Natural killer cell (primary cell): ENCODE measurements around the gene COTL1. TPM values are rescaled to one million over a fixed set of nuclear protein-coding genes. Genes with fewer than 3 reads are reported as not detected.

Source experiments
- ATAC-seq, 3 donors: fragments of 150-1000 bp in 2 of 3; fragments of 200-7000 bp in 1 of 3; cut with Tn5 transposase; 1 replicate in 1 of 3; 2 replicates in 2 of 3; pipeline ENCODE4 v1.10.0; 2021; ENCODE audit warnings: mild to moderate bottlenecking in 2 of 3, moderate library complexity in 2 of 3
- DNase-seq, 2 donors: peaks; one replicate each; pipeline versions ENCODE4 v3.0.0 to v3.0.0-alpha.2; 2013 to 2021; ENCODE audit warnings: mixed read lengths in 1 of 2
- H3K27ac ChIP-seq: one replicate; pipeline ENCODE4 v1.5.1; 2013; ENCODE audit warnings: mild to moderate bottlenecking, low read length
- H3K27me3 ChIP-seq: one replicate; pipeline ENCODE4 v1.6.1; 2013; ENCODE audit warnings: low read length; ENCODE audit not compliant: control insufficient read depth, insufficient read depth
- H3K36me3 ChIP-seq: one replicate; pipeline ENCODE4 v1.6.1; 2013; ENCODE audit warnings: low read length; ENCODE audit not compliant: control insufficient read depth, insufficient read depth
- H3K4me1 ChIP-seq: one replicate; pipeline ENCODE4 v1.6.1; 2013; ENCODE audit warnings: low read length; ENCODE audit not compliant: control insufficient read depth, insufficient read depth
- H3K4me3 ChIP-seq: one replicate; pipeline ENCODE4 v1.5.1; 2013; ENCODE audit warnings: low read length
- H3K9me3 ChIP-seq: one replicate; pipeline ENCODE4 v1.6.1; 2013; ENCODE audit warnings: low read length; ENCODE audit not compliant: control insufficient read depth, insufficient read depth
- H3K27ac Mint-ChIP-seq, 2 donors: one replicate each; pipeline ENCODE4 v1.8.0; 2022; ENCODE audit warnings: mild to moderate bottlenecking in 2 of 2, mixed read lengths in 2 of 2, moderate library complexity in 1 of 2
- H3K27me3 Mint-ChIP-seq, 2 donors: one replicate each; pipeline ENCODE4 v1.8.0; 2022; ENCODE audit warnings: low read depth in 2 of 2, mixed read lengths in 2 of 2
- H3K36me3 Mint-ChIP-seq: one replicate; pipeline ENCODE4 v1.8.0; 2022; ENCODE audit warnings: mixed read lengths
- H3K4me1 Mint-ChIP-seq, 2 donors: one replicate each; pipeline ENCODE4 v1.8.0; 2022; ENCODE audit warnings: mixed read lengths in 2 of 2
- H3K4me3 Mint-ChIP-seq: one replicate; pipeline ENCODE4 v1.8.0; 2022; ENCODE audit warnings: mild to moderate bottlenecking, moderate library complexity, mixed read lengths
- H3K9me3 Mint-ChIP-seq, 2 donors: one replicate each; pipeline ENCODE4 v1.8.0; 2022; ENCODE audit warnings: mixed read lengths in 2 of 2
- WGBS: methylation state at CpG from one replicate; pipeline ENCODE4 v1.1.7; 2013; ENCODE audit warnings: missing lambda C conversion rate; ENCODE audit not compliant: insufficient coverage; 5-methylcytosine and 5-hydroxymethylcytosine counted together
- intact Hi-C: fragments of 100-400 bp; cut with micrococcal nuclease; formaldehyde crosslinking; loops from one replicate; pipeline ENCODE4 v1.14.2; 2022
- total RNA-seq, 4 donors: library from RNA; stranded (reverse); fragments of 120-200 nt in 1 of 4; gene quantifications; one replicate each; pipeline versions ENCODE4 v1.2.3 to v1.2.4, GENCODE V29; 2013 to 2022
- TF ChIP-seq, protein P1 (sequence below): fragments of 200-600 bp; IDR thresholded peaks from one replicate; pipeline ENCODE4 v1.8.0; 2022; ENCODE audit warnings: antibody characterized with exemption

Gene COTL1
- total RNA-seq, 3 donors from 2014 or later (not counting 1 experiment from before 2014, with no cell fraction given) = 43.7 to 187 (median 116) TPM

DNA sequence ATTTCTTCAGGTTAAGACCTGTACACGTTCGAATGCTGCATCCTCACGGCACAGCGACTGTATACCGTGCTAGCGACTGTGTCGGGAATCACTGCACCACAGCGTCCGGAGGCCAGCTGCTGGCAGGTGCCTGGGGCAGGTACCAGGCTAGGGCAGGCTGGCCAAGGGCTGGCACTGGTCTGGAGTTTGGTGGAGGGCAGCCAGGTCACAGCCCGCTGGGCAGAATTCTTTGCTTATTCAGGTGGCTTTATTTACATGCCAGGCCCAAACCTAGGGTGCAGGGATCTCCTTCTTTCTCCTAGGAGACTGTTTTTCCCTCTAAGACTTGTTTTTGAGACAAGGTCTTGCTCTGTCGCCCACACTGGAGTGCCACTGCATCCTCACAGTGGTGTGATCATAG lies 37.9 kb downstream of the COTL1 start:
- ATAC-seq (no peak), DNase-seq (no peak)
- H3K4me1 Mint-ChIP-seq = peaks cover 4 to 5% of the 10 kb centered on the region in 2 donors
- peaks cover 28% of the 10 kb centered on the region for H3K4me1 ChIP-seq
- H3K9me3 Mint-ChIP-seq = no peaks in the 10 kb centered on the region
- 96% methylated on average over 11 of the region's 11 CpGs for WGBS
- H3K27me3 Mint-ChIP-seq = no peaks in the 10 kb centered on the region
- H3K27ac ChIP-seq = no peak overlapping the region
- H3K36me3 ChIP-seq = peaks cover 9% of the 10 kb centered on the region
- TF ChIP-seq, protein P1, sequence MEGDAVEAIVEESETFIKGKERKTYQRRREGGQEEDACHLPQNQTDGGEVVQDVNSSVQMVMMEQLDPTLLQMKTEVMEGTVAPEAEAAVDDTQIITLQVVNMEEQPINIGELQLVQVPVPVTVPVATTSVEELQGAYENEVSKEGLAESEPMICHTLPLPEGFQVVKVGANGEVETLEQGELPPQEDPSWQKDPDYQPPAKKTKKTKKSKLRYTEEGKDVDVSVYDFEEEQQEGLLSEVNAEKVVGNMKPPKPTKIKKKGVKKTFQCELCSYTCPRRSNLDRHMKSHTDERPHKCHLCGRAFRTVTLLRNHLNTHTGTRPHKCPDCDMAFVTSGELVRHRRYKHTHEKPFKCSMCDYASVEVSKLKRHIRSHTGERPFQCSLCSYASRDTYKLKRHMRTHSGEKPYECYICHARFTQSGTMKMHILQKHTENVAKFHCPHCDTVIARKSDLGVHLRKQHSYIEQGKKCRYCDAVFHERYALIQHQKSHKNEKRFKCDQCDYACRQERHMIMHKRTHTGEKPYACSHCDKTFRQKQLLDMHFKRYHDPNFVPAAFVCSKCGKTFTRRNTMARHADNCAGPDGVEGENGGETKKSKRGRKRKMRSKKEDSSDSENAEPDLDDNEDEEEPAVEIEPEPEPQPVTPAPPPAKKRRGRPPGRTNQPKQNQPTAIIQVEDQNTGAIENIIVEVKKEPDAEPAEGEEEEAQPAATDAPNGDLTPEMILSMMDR = no peak
- no peak overlapping the region for H3K4me3 ChIP-seq
- intact Hi-C loops = no loop called here
- H3K36me3 Mint-ChIP-seq = no peaks in the 10 kb centered on the region
- H3K4me3 Mint-ChIP-seq = no peak overlapping the region
- H3K27me3 ChIP-seq = no peaks in the 10 kb centered on the region
- H3K27ac Mint-ChIP-seq = no peak overlapping the region
- H3K9me3 ChIP-seq = no peaks in the 10 kb centered on the region

DNA sequence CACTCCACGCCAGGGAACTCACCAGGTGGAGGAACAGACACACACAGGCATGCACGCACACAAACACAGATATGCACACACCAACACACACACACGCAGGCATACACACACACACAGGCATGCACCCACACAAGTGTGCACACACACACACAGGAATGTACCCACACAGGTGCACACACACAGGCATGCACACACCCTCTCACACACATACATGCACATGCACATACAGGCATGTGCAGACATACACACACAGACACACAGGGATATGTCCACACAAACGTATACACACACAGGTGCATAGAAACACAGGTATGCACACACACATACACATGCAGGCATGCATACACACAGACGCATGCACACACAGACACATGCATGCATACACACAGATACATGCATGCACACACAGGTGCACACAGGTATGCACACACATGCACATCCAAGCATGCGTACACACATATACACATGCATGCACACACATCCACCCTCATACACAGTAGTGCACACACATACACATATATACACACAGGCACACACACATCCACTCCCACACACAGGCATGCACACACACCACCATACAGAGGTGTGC lies 39.2 kb downstream of the COTL1 start:
- Histone ChIP-seq H3K36me3 (peaks cover 9% of the 10 kb centered on the region), H3K9me3 (no peaks in the 10 kb centered on the region), H3K27ac (no peak overlapping the region), H3K4me1 (peaks cover 15% of the 10 kb centered on the region), H3K4me3 (no peak overlapping the region), H3K27me3 (no peaks in the 10 kb centered on the region)
- TF ChIP-seq, protein P1 = no peak
- Mint-ChIP-seq H3K4me3 (no peak overlapping the region), H3K27ac (no peak overlapping the region), H3K4me1 (no peaks in the 10 kb centered on the region), H3K9me3 (no peaks in the 10 kb centered on the region), H3K27me3 (no peaks in the 10 kb centered on the region), H3K36me3 (no peaks in the 10 kb centered on the region)
- ATAC-seq (no peak), DNase-seq (no peak)
- WGBS = 96% methylated on average over 6 of the region's 6 CpGs
- intact Hi-C loops = no loop called here

DNA sequence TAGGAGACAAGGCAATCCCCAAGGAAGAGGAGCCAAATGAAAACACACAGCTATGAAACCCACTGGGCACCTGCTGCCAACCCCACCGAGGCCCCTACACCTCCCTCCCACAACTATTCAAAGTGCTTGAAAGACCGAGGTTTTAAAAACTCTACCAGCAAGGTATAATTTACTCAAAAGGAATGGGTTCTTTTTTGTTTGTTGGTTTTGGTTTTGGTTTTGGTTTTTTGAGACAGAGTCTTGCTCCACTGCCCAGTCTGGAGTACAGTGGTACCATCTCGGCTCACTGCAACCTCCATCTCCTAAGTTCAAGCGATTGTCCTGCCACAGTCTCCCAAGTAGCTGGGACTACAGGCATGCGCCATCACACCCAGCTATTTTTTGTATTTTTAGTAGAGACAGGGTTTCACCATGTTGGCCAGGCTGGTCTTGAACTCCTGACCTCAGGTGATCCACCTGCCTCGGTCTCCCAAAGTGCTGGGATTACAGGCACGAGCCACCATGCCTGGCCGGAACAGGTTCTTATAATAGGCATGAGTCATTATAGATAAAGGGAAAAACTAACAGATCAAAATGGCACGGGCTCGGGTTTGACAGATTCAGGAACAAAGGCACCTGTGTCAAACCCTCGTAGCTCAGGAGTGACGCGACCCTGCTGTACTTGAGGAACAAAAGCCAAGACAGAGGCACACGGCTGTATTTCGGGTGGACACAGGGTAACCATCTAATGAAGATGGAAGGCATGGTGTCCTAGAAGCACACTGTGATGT lies 40.7 kb downstream of the COTL1 start:
- Histone ChIP-seq H3K27ac (no peak overlapping the region), H3K9me3 (no peaks in the 10 kb centered on the region), H3K36me3 (peaks cover 9% of the 10 kb centered on the region), H3K27me3 (no peaks in the 10 kb centered on the region), H3K4me3 (no peak overlapping the region), H3K4me1 (peaks cover 25% of the 10 kb centered on the region)
- WGBS = 88% methylated on average over 14 of the region's 15 CpGs
- Mint-ChIP-seq H3K4me3 (no peak overlapping the region), H3K9me3 (no peaks in the 10 kb centered on the region), H3K27me3 (no peaks in the 10 kb centered on the region), H3K27ac (no peak overlapping the region), H3K4me1 (peaks cover 6 to 7% of the 10 kb centered on the region in 2 donors), H3K36me3 (no peaks in the 10 kb centered on the region)
- DNase-seq = no peak
- TF ChIP-seq, protein P1 = no peak
- intact Hi-C loops = no loop called here
- ATAC-seq = no peak
